Pancreas (tissue), 10 donors: Measurements from ENCODE around the gene FOXC2. TPM values are rescaled to one million over a fixed set of nuclear protein-coding genes. Genes with fewer than 3 reads are reported as not detected.

Experiments used
- ATAC-seq, 4 donors: fragments of 200-7000 bp; cut with Tn5 transposase; one replicate each; pipeline versions ENCODE4 v1.8.0 to v1.9.1; 2020; ENCODE audit warnings: mild to moderate bottlenecking in 4 of 4, moderate library complexity in 4 of 4
- DNase-seq, 6 donors: peaks; one replicate each; pipeline ENCODE4 v3.0.0-alpha.2; 2020
- FAIRE-seq: peaks from 2 replicates; lab custom pipeline; 2012; peaks lifted over from hg19 to GRCh38; lab: Jason Lieb, UNC
- H3K27ac ChIP-seq, 4 donors: fragments of 200-600 bp; sonication (generic); 1 replicate in 3 of 4; 2 replicates in 1 of 4; pipeline versions ENCODE4 v1.5.0 to v1.8.0; 2020
- H3K27me3 ChIP-seq, 4 donors: fragments of 200-600 bp; one replicate each; pipeline ENCODE4 v1.8.0; 2021
- H3K36me3 ChIP-seq, 3 donors: fragments of 200-600 bp; sonication (generic) in 1 of 3; one replicate each; pipeline versions ENCODE4 v1.5.0 to v1.8.0; 2020 to 2021
- H3K4me1 ChIP-seq, 3 donors: fragments of 200-600 bp; one replicate each; pipeline ENCODE4 v1.8.0; 2021
- H3K4me3 ChIP-seq, 4 donors: fragments of 200-600 bp; sonication (generic) in 2 of 4; one replicate each; pipeline versions ENCODE4 v1.5.0 to v1.8.0; 2020 to 2021
- H3K9me3 ChIP-seq, 4 donors: fragments of 200-600 bp; one replicate each; pipeline ENCODE4 v1.8.0; 2021
- WGBS, 2 donors: extraction: QIAGEN DNeasy Blood & Tissue Kit; methylation state at CpG; one replicate each; pipeline ENCODE4 v1.1.7; 2013; 5-methylcytosine and 5-hydroxymethylcytosine counted together
- intact Hi-C, 3 donors: fragments of 100-400 bp; cut with DNase I; formaldehyde crosslinking; loops; one replicate each; pipeline versions ENCODE4 v1.11.1 to v1.14.2; 2022
- polyA plus RNA-seq, 2 donors: library from polyadenylated mRNA; stranded (reverse); fragments of 200-250 nt; gene quantifications; one replicate each; pipeline ENCODE4 v1.2.3, GENCODE V29; 2013
- total RNA-seq, 6 donors: library from RNA; stranded (reverse); fragmentation: NEBNext Ultra II Directional in 4 of 6; extraction: Animal tissue kit (Norgen Biotek cat#: 25700) in 4 of 6; gene quantifications; one replicate each; pipeline versions ENCODE4 v1.2.1 to v1.2.4, GENCODE V29; 2021 to 2023
- TF ChIP-seq, protein P1 (sequence below), 4 donors: fragments of 200-600 bp; sonication (generic) in 3 of 4; IDR thresholded peaks; one replicate each; pipeline versions ENCODE4 v1.5.0 to v1.8.0; 2021; ENCODE audit warnings: antibody characterized with exemption in 4 of 4
- donor health status: healthy with polysubstance abuse.
- donor health status: DM: no; HTN: no; CAD: no; lungs with moderate emphysema.
- donor health status: DM: no; HTN: no; CAD: no.
- donor health status: control.
- donor health status: control.
- donor health status: Bipolar disorder and iron deficiency.
- donor health status: DM: yes; HTN: yes; CAD: no.
- donor health status: DM: no; HTN: no; CAD: no.
- donor health status: DM: no; HTN: no; CAD: no.
- donor health status: DM: yes; HTN: yes; CAD: no.

Gene FOXC2
- total and polyA plus RNA-seq, 8 donors: 0.06 to 0.23 (median 0.17) TPM; not detected in 3

DNA sequence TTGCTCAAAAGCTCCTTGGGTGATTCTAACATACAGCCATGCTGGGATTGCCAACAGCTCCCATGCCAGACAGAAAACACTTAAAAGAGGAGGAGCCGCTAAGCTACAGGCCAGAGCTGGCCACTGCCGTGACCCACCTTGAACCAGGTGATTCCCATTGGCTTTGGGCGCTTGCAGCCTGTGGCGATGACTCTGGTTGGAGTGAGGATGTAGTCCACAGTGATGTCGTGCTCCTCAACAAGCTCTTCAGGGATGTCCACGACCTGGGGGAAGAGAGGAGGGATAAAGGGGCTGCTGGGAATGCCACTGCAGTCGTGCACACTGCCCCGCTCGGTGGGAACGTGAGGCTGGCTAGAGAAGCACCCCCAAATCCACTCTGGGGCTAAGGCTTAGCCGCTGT is 25.1 kb upstream of the FOXC2 start:
- ATAC-seq: no peak
- FAIRE-seq: no peak
- TF ChIP-seq, protein P1, sequence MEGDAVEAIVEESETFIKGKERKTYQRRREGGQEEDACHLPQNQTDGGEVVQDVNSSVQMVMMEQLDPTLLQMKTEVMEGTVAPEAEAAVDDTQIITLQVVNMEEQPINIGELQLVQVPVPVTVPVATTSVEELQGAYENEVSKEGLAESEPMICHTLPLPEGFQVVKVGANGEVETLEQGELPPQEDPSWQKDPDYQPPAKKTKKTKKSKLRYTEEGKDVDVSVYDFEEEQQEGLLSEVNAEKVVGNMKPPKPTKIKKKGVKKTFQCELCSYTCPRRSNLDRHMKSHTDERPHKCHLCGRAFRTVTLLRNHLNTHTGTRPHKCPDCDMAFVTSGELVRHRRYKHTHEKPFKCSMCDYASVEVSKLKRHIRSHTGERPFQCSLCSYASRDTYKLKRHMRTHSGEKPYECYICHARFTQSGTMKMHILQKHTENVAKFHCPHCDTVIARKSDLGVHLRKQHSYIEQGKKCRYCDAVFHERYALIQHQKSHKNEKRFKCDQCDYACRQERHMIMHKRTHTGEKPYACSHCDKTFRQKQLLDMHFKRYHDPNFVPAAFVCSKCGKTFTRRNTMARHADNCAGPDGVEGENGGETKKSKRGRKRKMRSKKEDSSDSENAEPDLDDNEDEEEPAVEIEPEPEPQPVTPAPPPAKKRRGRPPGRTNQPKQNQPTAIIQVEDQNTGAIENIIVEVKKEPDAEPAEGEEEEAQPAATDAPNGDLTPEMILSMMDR (IDR thresholded peaks at IDR 0.05): no peak
- intact Hi-C loops: no loop called here
- WGBS, 2 donors: 90 to 91% methylated on average over 11 of the region's 11 CpGs
- Histone ChIP-seq H3K4me3 (no peak overlapping the region), H3K36me3 (peaks cover 5 to 55% (median 19%) of the 10 kb centered on the region in 3 donors), H3K27ac (no peak overlapping the region), H3K27me3 (no peaks in the 10 kb centered on the region), H3K9me3 (no peaks in the 10 kb centered on the region), H3K4me1 (no peaks in the 10 kb centered on the region)
- DNase-seq: no peak

- peaks cover 5 to 58% (median 19%) of the 10 kb centered on the region in 3 donors for H3K36me3 ChIP-seq
- H3K27ac ChIP-seq: no peak overlapping the region
- no peaks in the 10 kb centered on the region for H3K9me3 ChIP-seq
- WGBS, 2 donors: 88 to 90% methylated on average over 21 of the region's 21 CpGs
- DNase-seq: no peak
- TF ChIP-seq, protein P1 (IDR thresholded peaks at IDR 0.05): no peak
- no peaks in the 10 kb centered on the region for H3K27me3 ChIP-seq
- no peaks in the 10 kb centered on the region for H3K4me1 ChIP-seq
- no peak overlapping the region for H3K4me3 ChIP-seq
- no peak for ATAC-seq
- intact Hi-C loops: no loop called here
- FAIRE-seq: no peak
Observed at GRCh38 chr16:86542756-86543750, 23.6 kb upstream of the FOXC2 start.

- 88% methylated on average over 12 of the region's 12 CpGs for whole genome bisulfite sequencing, 2 donors
- no peak overlapping the region for H3K27ac ChIP-seq
- H3K36me3 ChIP-seq: peaks cover 5 to 37% (median 8%) of the 10 kb centered on the region in 3 donors
- DNase-seq (no peak), ATAC-seq (no peak), FAIRE-seq (no peak)
- no peaks in the 10 kb centered on the region for H3K27me3 ChIP-seq
- intact Hi-C loops: no loop called here
- H3K9me3 ChIP-seq: no peaks in the 10 kb centered on the region
- no peaks in the 10 kb centered on the region for H3K4me1 ChIP-seq
- TF ChIP-seq, protein P1 (IDR thresholded peaks at IDR 0.05): no peak
- H3K4me3 ChIP-seq: no peak overlapping the region
Observed at GRCh38 chr16:86545481-86545880, 21.1 kb upstream of the FOXC2 start.

GRCh38 chr16:86545954-86546637 is 20.5 kb upstream of the FOXC2 start:
- Histone ChIP-seq H3K4me3 (no peak overlapping the region), H3K27me3 (no peaks in the 10 kb centered on the region), H3K36me3 (peaks cover 5 to 33% (median 6%) of the 10 kb centered on the region in 3 donors), H3K4me1 (no peaks in the 10 kb centered on the region), H3K27ac (no peak overlapping the region), H3K9me3 (no peaks in the 10 kb centered on the region)
- intact Hi-C loops: no loop called here
- FAIRE-seq: no peak
- WGBS, 2 donors: 89 to 93% methylated on average over 19 of the region's 19 CpGs
- no peak for ATAC-seq
- no peak for DNase-seq
- TF ChIP-seq, protein P1 (IDR thresholded peaks at IDR 0.05): no peak
